ENCODE measurements around the gene ACTL10. TPM values are rescaled to one million over a fixed set of nuclear protein-coding genes. Genes with fewer than 3 reads are reported as not detected.
"Not testable (repeated sequence)": the region's sequence is repeated elsewhere in the genome, so short reads cannot be mapped to it uniquely, and the experiment has no call there.

The ACTL10 gene
- total RNA-seq, 4 donors from 2014 or later: 1.5 to 14.1 (median 3.0) TPM; not detected in 1

DNA sequence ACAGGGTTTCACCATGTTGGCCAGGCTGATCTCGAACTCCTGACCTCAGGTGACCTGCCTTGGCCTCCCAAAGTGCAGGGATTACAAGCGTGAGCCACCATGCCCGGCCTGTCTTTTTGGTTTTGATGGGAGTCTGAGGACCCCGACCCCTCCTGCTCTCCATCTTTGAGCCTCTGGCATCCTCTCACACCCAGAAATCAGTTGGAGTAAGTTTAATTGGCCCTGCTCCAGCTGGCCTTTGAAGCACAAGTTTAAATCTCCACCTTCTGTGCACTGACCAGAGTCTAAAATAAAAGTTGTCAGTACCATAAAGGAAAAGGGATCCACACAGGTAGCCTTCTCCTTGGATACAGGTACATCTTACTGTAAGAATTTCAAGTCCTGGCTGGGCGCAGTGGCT lies 20.6 kb upstream of the ACTL10 start:
- DNase-seq: no peak
- TF ChIP-seq POLR2A (IDR thresholded peaks at IDR 0.05): no peak
- TF ChIP-seq POLR2AphosphoS5 (IDR thresholded peaks at IDR 0.05): no peak
- TF ChIP-seq EP300 (IDR thresholded peaks at IDR 0.05; ENCODE audit: low read depth): no peak
- TF ChIP-seq, protein P1, sequence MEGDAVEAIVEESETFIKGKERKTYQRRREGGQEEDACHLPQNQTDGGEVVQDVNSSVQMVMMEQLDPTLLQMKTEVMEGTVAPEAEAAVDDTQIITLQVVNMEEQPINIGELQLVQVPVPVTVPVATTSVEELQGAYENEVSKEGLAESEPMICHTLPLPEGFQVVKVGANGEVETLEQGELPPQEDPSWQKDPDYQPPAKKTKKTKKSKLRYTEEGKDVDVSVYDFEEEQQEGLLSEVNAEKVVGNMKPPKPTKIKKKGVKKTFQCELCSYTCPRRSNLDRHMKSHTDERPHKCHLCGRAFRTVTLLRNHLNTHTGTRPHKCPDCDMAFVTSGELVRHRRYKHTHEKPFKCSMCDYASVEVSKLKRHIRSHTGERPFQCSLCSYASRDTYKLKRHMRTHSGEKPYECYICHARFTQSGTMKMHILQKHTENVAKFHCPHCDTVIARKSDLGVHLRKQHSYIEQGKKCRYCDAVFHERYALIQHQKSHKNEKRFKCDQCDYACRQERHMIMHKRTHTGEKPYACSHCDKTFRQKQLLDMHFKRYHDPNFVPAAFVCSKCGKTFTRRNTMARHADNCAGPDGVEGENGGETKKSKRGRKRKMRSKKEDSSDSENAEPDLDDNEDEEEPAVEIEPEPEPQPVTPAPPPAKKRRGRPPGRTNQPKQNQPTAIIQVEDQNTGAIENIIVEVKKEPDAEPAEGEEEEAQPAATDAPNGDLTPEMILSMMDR (IDR thresholded peaks at IDR 0.05): no peak
- H3K36me3 ChIP-seq: peaks cover 0 to 23% (median 3%) of the 10 kb centered on the region in 4 donors
- 94 to 100% methylated on average over 1 to 5 of the region's 5 CpGs for WGBS, 2 donors (ENCODE audit: low coverage in 1 of 2)
- in situ Hi-C loops (cut with MboI; ENCODE audit: low pct_ligation_motif_present in 1 of 4, low pct_unique_long_range_greater_than_20kb in 1 of 4, low sequenced_read_pairs in 3 of 4): no loop called here
- no peak overlapping the region for H3K4me3 ChIP-seq
- no peak overlapping the region for H3K27ac ChIP-seq
- no peaks in the 10 kb centered on the region for H3K27me3 ChIP-seq
- H3K9me3 ChIP-seq: no peaks in the 10 kb centered on the region
- peaks cover 0 to 35% (median 7%) of the 10 kb centered on the region in 4 donors for H3K4me1 ChIP-seq
- intact Hi-C loops (cut with DNase I; ENCODE audit: low total_unique reads): no loop called here

DNA sequence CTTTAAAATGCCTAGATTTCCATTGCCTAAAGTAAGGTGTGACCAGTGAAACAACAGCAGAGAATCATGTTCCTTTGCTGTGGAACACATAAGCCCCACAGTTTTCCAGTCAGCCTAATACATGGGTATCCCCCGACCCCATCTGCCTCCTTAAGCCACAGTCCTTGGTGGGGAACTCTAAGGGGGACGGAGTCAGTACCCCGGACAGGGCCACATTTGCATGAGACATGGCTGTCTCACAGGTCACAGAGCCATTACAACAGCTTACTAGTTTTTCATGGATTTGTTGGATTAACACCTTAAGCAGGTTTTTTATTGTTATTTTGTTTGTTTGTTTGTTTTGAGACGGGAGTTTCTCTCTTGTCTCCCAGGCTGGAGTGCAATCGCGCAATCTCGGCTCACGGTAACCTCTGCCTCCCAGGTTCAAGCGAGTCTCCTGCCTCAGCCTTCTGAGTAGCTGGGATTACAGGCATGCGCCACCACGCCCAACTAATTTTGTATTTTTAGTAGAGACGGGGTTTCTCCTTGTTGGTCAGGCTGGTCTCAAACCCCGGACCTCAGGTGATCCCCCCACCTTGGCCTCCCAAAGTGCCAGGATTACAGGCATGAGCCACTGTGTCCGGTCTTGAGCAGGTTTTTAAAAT lies 19.7 kb upstream of the ACTL10 start:
- DNase-seq; H3K9me3 ChIP-seq; H3K4me3 ChIP-seq; H3K27me3 ChIP-seq; intact Hi-C loops (cut with DNase I; ENCODE audit: low total_unique reads); in situ Hi-C loops (cut with MboI; ENCODE audit: low pct_ligation_motif_present in 1 of 4, low pct_unique_long_range_greater_than_20kb in 1 of 4, low sequenced_read_pairs in 3 of 4): not testable (repeated sequence)
- Histone ChIP-seq H3K4me1 (peaks cover 0 to 35% (median 7%) of the 10 kb centered on the region in 4 donors), H3K27ac (peak overlapping the region in 1 of 4 donors; percentile 1), H3K36me3 (peaks cover 0 to 18% (median 0%) of the 10 kb centered on the region in 4 donors)
- 84 to 97% methylated on average over 6 to 14 of the region's 14 CpGs for WGBS, 2 donors (ENCODE audit: low coverage in 1 of 2)

DNA sequence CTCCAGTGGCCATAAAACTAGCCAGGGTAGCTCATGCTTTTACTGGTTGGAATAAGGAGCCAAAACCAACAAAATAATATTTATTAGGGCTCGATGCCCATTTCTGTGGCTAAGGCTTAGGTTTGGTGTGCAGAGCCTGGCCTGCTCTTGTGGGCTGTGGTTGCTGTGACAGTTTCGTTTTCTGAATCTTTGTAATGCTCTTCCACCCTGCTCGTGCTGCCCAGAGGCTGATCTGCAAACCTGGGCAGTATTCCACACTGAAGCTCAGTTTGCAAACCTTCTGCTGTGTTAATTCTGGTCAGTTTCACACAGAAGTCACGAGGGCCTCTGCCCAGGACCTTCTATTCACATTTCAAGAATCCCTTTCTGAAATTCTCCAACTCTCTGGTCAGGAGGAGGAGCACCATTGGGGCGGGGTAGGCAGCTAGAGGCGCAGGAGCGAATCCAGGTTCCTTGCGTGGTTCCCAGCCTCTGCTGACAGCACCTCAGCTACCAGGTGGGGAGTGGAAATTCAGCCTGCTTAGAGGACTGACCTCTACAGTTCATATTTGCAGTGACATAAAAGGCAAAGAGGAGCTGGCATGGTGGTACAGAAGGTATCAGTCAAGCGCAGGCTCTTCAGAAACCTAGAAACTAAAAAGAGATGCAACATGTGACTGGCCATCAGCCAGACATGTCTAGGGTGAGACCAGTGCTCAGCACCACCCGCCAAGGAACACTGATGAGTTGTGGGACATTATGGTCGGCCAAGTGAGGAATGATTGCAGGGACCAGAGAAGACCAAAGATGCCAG lies 18.9 kb upstream of the ACTL10 start:
- WGBS, 2 donors (ENCODE audit: low coverage in 1 of 2): 81 to 100% methylated on average over 4 to 11 of the region's 11 CpGs
- H3K36me3 ChIP-seq: peaks cover 0 to 18% (median 0%) of the 10 kb centered on the region in 4 donors

DNA sequence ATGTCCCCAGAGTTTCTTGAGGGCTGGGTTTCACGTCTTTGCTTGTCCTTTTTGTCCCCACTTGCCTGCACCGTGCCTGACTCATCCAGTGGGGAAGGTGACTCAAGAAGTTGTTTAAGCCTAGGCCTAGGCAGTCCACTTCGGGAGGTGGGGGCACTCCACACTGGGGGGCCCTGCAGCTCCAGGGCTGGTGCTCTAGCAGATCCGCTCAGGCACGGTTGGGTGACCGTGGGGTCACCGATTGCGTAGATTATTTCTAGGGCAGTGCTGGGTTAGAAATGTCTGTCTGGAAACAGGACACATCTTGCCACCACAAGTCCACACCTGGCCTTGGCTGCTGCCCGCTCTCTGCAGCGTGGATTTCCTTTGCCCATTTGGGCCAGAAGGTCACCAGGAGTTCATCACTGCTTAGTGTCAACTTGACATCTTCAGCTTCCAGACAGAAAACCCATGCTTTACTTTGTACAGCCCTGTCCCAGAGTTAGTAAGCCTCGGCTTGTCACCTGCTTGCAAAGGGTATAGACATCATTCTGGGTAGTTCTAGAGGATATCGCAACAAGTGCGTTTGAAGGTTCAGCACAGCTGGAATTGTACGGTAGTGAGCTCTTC lies 18.2 kb upstream of the ACTL10 start:
- H3K27me3 ChIP-seq: no peaks in the 10 kb centered on the region
- H3K36me3 ChIP-seq: peaks cover 0 to 18% (median 0%) of the 10 kb centered on the region in 4 donors
- WGBS, 2 donors (ENCODE audit: low coverage in 1 of 2): 86 to 93% methylated on average over 3 to 14 of the region's 14 CpGs
- no peak overlapping the region for H3K4me3 ChIP-seq
- intact Hi-C loops (cut with DNase I; ENCODE audit: low total_unique reads): no loop called here
- H3K27ac ChIP-seq: peak overlapping the region in 1 of 4 donors; percentile 12
- in situ Hi-C loops (cut with MboI; ENCODE audit: low pct_ligation_motif_present in 1 of 4, low pct_unique_long_range_greater_than_20kb in 1 of 4, low sequenced_read_pairs in 3 of 4): no loop called here
- TF ChIP-seq, protein P1 (IDR thresholded peaks at IDR 0.05): no peak
- TF ChIP-seq POLR2A (IDR thresholded peaks at IDR 0.05) (no peak), POLR2AphosphoS5 (IDR thresholded peaks at IDR 0.05) (no peak), EP300 (IDR thresholded peaks at IDR 0.05; ENCODE audit: low read depth) (no peak)
- H3K9me3 ChIP-seq: no peaks in the 10 kb centered on the region
- no peak for DNase-seq
- H3K4me1 ChIP-seq: peaks cover 8 to 41% (median 13%) of the 10 kb centered on the region in 4 donors

More for the DNA sequence above, 18.9 kb upstream of the ACTL10 start:
- in situ Hi-C loops (cut with MboI; ENCODE audit: low pct_ligation_motif_present in 1 of 4, low pct_unique_long_range_greater_than_20kb in 1 of 4, low sequenced_read_pairs in 3 of 4): no loop called here
- Histone ChIP-seq H3K4me3 (no peak overlapping the region), H3K27ac (peak overlapping the region in 2 of 4 donors; percentile 1 to 5), H3K27me3 (no peaks in the 10 kb centered on the region), H3K9me3 (no peaks in the 10 kb centered on the region), H3K4me1 (peaks cover 1 to 35% (median 8%) of the 10 kb centered on the region in 4 donors)
- intact Hi-C loops (cut with DNase I; ENCODE audit: low total_unique reads): no loop called here
- TF ChIP-seq, protein P1 (IDR thresholded peaks at IDR 0.05): no peak
- no peak for TF ChIP-seq POLR2AphosphoS5 (IDR thresholded peaks at IDR 0.05)
- TF ChIP-seq EP300 (IDR thresholded peaks at IDR 0.05; ENCODE audit: low read depth): no peak
- no peak for TF ChIP-seq POLR2A (IDR thresholded peaks at IDR 0.05)
- no peak for DNase-seq
